LNCaP clone FGC (cell line): ENCODE measurements around the gene GAS2.

Source experiments
- DNase-seq: peaks from one replicate; pipeline ENCODE4 v3.0.0-alpha.2; 2011; ENCODE audit warnings: low read depth
- H3K4me3 ChIP-seq: 2 replicates; pipeline ENCODE4 v1.5.1; 2011; ENCODE audit warnings: mild to moderate bottlenecking, low read depth, low read length, control low read depth
- CTCF ChIP-seq: IDR thresholded peaks from 2 replicates; pipeline ENCODE4 v1.5.1; 2012; ENCODE audit warnings: mild to moderate bottlenecking; ENCODE audit not compliant: control insufficient read depth, insufficient read depth; ENCODE audit errors: extremely low read depth

GAS2 gene

GRCh38 chr11:22720457-22720856 lies 54.0 kb downstream of the GAS2 start:
- H3K4me3 ChIP-seq, result no peak overlapping the region
- no peak for TF ChIP-seq CTCF
- DNase-seq, result no peak

- no peak for DNase-seq
- no peak for TF ChIP-seq CTCF
- H3K4me3 ChIP-seq, result no peak overlapping the region
Observed at GRCh38 chr11:22723274-22723673, 56.9 kb downstream of the GAS2 start.

GRCh38 chr11:22725079-22725478 lies 58.7 kb downstream of the GAS2 start:
- TF ChIP-seq CTCF, result no peak
- no peak for DNase-seq
- no peak overlapping the region for H3K4me3 ChIP-seq

- DNase-seq, result no peak
- H3K4me3 ChIP-seq, result no peak overlapping the region
Observed at GRCh38 chr11:22728600-22729389, 62.4 kb downstream of the GAS2 start.

GRCh38 chr11:22730319-22730718 lies 63.9 kb downstream of the GAS2 start:
- H3K4me3 ChIP-seq, result no peak overlapping the region
- peak; percentile 13 for DNase-seq
- peak; percentile 48 for TF ChIP-seq CTCF

More at GRCh38 chr11:22728600-22729389, 62.4 kb downstream of the GAS2 start:
- TF ChIP-seq CTCF, result no peak

- no peak for DNase-seq
- no peak for TF ChIP-seq CTCF
- H3K4me3 ChIP-seq, result no peak overlapping the region
Observed at GRCh38 chr11:22732588-22732987, 66.2 kb downstream of the GAS2 start.
